ENCODE results near the gene DEPDC4.

- TF ChIP-seq EP300 (IDR thresholded peaks at IDR 0.05; ENCODE audit: borderline replicate concordance) = no peak
- no peak for TF ChIP-seq RAD21 (IDR thresholded peaks at IDR 0.05; ENCODE audit: low read depth)
- TF ChIP-seq CREB1 (IDR thresholded peaks at IDR 0.05; ENCODE audit: low read depth) = no peak
- no peak for TF ChIP-seq EGR1 (IDR thresholded peaks at IDR 0.05)
- no peak for TF ChIP-seq NFIC (IDR thresholded peaks at IDR 0.05)
- TF ChIP-seq TCF12 (IDR thresholded peaks at IDR 0.05; ENCODE audit: low read depth) = no peak
- TF ChIP-seq, protein P1, sequence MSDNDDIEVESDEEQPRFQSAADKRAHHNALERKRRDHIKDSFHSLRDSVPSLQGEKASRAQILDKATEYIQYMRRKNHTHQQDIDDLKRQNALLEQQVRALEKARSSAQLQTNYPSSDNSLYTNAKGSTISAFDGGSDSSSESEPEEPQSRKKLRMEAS (IDR thresholded peaks at IDR 0.05) = no peak
These were observed 3.7 kb downstream of the DEPDC4 start for GRCh38 chr12:100263131-100263530.
